ENCODE data around the gene C12orf57. TPM values are rescaled to one million over a fixed set of nuclear protein-coding genes. Genes with fewer than 3 reads are reported as not detected.

C12orf57 gene
- total RNA-seq, 5 donors from 2014 or later (not counting 1 experiment from before 2014, with no cell fraction given), result 256 to 466 (median 412) TPM

DNA sequence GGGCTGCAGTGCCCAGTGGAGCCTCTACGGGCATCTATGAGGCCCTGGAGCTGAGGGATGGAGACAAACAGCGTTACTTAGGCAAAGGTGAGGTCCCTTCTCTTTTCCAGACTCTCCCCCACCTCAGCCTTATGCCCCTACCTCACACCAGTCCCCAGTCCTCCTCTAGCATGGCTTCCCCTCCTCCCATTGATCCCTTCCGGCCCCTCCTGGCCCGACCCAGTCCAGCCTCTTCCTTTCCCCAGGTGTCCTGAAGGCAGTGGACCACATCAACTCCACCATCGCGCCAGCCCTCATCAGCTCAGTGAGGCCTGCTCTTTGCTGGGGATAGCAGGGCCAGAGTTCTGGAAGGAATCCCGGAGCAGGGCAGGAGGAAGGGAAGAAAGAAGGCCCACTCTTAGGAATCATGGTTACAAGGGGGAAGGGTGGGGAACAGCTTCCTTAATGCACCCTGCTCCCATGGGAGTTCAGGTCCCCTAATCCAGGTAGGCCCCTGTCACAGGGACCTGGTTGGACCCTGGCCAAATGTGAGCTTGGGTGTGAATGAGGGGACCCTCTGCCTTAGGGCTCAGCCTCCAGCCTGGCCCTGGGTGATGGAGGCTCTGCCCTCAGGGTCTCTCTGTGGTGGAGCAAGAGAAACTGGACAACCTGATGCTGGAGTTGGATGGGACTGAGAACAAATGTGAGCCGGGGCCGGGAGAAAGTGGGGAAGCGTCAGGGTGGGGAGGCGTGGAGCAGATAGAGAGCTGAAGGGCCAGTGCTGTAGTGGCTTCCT is 27.2 kb upstream of the C12orf57 start:
- ATAC-seq (replicated peaks in 1 of 4), result no peak
- no peaks in the 10 kb centered on the region for H3K27me3 ChIP-seq (replicated peaks in 1 of 2; ENCODE audit: control insufficient read depth in 2 of 2, extremely low read depth in 1 of 2, insufficient read depth in 2 of 2, low read length in 1 of 2)
- Mint-ChIP-seq H3K27me3 (no peaks in the 10 kb centered on the region), H3K36me3 (peaks cover 26% of the 10 kb centered on the region), H3K4me1 (peaks cover 32 to 44% (median 40%) of the 10 kb centered on the region in 3 donors), H3K27ac (peak overlapping the region; percentile 36 to 91), H3K9me3 (no peaks in the 10 kb centered on the region), H3K4me3 (peak overlapping the region in 2 of 3 donors; percentile 89 to 98)
- ChIA-PET CTCF (interaction anchor here in 1 of 2 donors (0.6 kb wide), 1 partner anchor 11 kb away, joined by 4 read pairs; no protein-coding TSS in a partner anchor), POLR2A (no interaction called here)
- no peak overlapping the region for H3K4me3 ChIP-seq (ENCODE audit: control insufficient read depth in 1 of 2, extremely low read depth in 1 of 2, low read length in 1 of 2)
- H3K9me3 ChIP-seq, result no peaks in the 10 kb centered on the region
- no peak for DNase-seq
- H3K36me3 ChIP-seq (ENCODE audit: control insufficient read depth in 2 of 2, extremely low read depth in 1 of 2, insufficient read depth in 1 of 2, low read length in 1 of 2), result peaks cover 0 to 23% of the 10 kb centered on the region in 2 donors
- no peak overlapping the region for H3K27ac ChIP-seq (ENCODE audit: low read length)
- WGBS (ENCODE audit: insufficient coverage), result 94% methylated on average over 6 of the region's 11 CpGs
- H3K4me1 ChIP-seq (ENCODE audit: control insufficient read depth in 1 of 2, extremely low read depth in 1 of 2, insufficient read depth in 2 of 2, low read length in 2 of 2), result peaks cover 4 to 28% of the 10 kb centered on the region in 2 experiments

DNA sequence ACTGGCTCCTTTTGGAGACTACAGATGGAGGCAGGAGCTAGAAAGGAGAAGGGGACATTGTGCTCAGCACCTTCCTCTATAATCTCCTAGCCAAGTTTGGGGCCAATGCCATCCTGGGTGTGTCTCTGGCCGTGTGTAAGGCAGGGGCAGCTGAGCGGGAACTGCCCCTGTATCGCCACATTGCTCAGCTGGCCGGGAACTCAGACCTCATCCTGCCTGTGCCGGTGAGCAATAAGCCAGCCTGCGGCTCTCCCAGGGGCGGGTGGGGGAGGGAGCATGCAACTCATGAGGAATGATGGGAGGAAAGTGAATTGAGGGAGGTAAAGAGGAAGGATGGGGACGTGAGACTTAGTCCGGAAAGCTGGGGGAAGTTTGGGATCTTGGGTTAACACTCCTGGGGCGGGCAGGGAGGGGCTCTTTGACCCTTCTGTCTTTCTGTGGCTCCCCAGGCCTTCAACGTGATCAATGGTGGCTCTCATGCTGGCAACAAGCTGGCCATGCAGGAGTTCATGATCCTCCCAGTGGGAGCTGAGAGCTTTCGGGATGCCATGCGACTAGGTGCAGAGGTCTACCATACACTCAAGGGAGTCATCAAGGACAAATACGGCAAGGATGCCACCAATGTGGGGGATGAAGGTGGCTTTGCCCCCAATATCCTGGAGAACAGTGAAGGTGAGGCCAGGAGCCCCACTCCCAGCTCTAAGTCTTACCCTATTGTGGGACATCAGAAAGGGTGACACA is 26.2 kb upstream of the C12orf57 start:
- 95% methylated on average over 8 of the region's 14 CpGs for WGBS (ENCODE audit: insufficient coverage)
- no peaks in the 10 kb centered on the region for H3K27me3 ChIP-seq (replicated peaks in 1 of 2; ENCODE audit: control insufficient read depth in 2 of 2, extremely low read depth in 1 of 2, insufficient read depth in 2 of 2, low read length in 1 of 2)
- POLR2A ChIA-PET, result no interaction called here
- Mint-ChIP-seq H3K27me3 (no peaks in the 10 kb centered on the region), H3K9me3 (no peaks in the 10 kb centered on the region), H3K4me1 (peaks cover 32 to 47% (median 37%) of the 10 kb centered on the region in 3 donors), H3K4me3 (no peak overlapping the region), H3K27ac (peak overlapping the region in 1 of 2 donors; percentile 55), H3K36me3 (peaks cover 30% of the 10 kb centered on the region)
- H3K27ac ChIP-seq (ENCODE audit: low read length), result no peak overlapping the region
- no peaks in the 10 kb centered on the region for H3K9me3 ChIP-seq
- CTCF ChIA-PET, result no interaction called here
- DNase-seq (no peak), ATAC-seq (replicated peaks in 1 of 4) (no peak)
- H3K4me3 ChIP-seq (ENCODE audit: control insufficient read depth in 1 of 2, extremely low read depth in 1 of 2, low read length in 1 of 2), result no peak overlapping the region
- peaks cover 4 to 28% of the 10 kb centered on the region in 2 experiments for H3K4me1 ChIP-seq (ENCODE audit: control insufficient read depth in 1 of 2, extremely low read depth in 1 of 2, insufficient read depth in 2 of 2, low read length in 2 of 2)
- peaks cover 0 to 31% of the 10 kb centered on the region in 2 donors for H3K36me3 ChIP-seq (ENCODE audit: control insufficient read depth in 2 of 2, extremely low read depth in 1 of 2, insufficient read depth in 1 of 2, low read length in 1 of 2)

DNA sequence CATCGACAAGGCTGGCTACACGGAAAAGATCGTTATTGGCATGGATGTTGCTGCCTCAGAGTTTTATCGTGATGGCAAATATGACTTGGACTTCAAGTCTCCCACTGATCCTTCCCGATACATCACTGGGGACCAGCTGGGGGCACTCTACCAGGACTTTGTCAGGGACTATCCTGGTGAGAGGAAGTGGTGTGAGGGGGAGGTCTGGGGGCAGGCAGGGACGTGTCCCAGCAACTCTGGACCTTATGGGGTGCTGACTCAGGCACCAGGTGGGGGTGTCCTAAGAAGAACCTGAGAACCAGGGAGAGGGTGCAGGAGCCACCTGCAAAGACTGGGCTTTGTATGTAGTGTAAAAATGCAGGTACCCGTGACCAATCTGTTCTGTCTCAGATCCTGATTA is 24.2 kb upstream of the C12orf57 start:
- Mint-ChIP-seq H3K27ac (no peak overlapping the region), H3K4me3 (no peak overlapping the region), H3K4me1 (peaks cover 24 to 42% (median 29%) of the 10 kb centered on the region in 3 donors), H3K36me3 (peaks cover 30% of the 10 kb centered on the region), H3K9me3 (no peaks in the 10 kb centered on the region), H3K27me3 (no peaks in the 10 kb centered on the region)
- ATAC-seq (replicated peaks in 1 of 4), result no peak
- no peak for DNase-seq
- ChIA-PET CTCF (interaction anchor here in 1 of 2 donors (0.9 kb wide), 1 partner anchor 15 kb away, joined by 3 read pairs; the partner anchor contains the start of gene LRRC23), POLR2A (no interaction called here)
- peaks cover 0 to 31% of the 10 kb centered on the region in 2 donors for H3K36me3 ChIP-seq (ENCODE audit: control insufficient read depth in 2 of 2, extremely low read depth in 1 of 2, insufficient read depth in 1 of 2, low read length in 1 of 2)
- 77% methylated on average over 7 of the region's 7 CpGs for WGBS (ENCODE audit: insufficient coverage)
- peaks cover 4 to 18% of the 10 kb centered on the region in 2 experiments for H3K4me1 ChIP-seq (ENCODE audit: control insufficient read depth in 1 of 2, extremely low read depth in 1 of 2, insufficient read depth in 2 of 2, low read length in 2 of 2)
- H3K27me3 ChIP-seq (replicated peaks in 1 of 2; ENCODE audit: control insufficient read depth in 2 of 2, extremely low read depth in 1 of 2, insufficient read depth in 2 of 2, low read length in 1 of 2), result no peaks in the 10 kb centered on the region
- no peak overlapping the region for H3K4me3 ChIP-seq (ENCODE audit: control insufficient read depth in 1 of 2, extremely low read depth in 1 of 2, low read length in 1 of 2)
- H3K9me3 ChIP-seq, result no peaks in the 10 kb centered on the region
- no peak overlapping the region for H3K27ac ChIP-seq (ENCODE audit: low read length)

- Mint-ChIP-seq H3K4me1 (peaks cover 17 to 36% (median 27%) of the 10 kb centered on the region in 3 donors), H3K9me3 (no peaks in the 10 kb centered on the region), H3K4me3 (no peak overlapping the region), H3K27me3 (no peaks in the 10 kb centered on the region), H3K36me3 (peaks cover 29% of the 10 kb centered on the region), H3K27ac (no peak overlapping the region)
- Histone ChIP-seq H3K27me3 (replicated peaks in 1 of 2; ENCODE audit: control insufficient read depth in 2 of 2, extremely low read depth in 1 of 2, insufficient read depth in 2 of 2, low read length in 1 of 2) (no peaks in the 10 kb centered on the region), H3K4me1 (ENCODE audit: control insufficient read depth in 1 of 2, extremely low read depth in 1 of 2, insufficient read depth in 2 of 2, low read length in 2 of 2) (peaks cover 0 to 10% of the 10 kb centered on the region in 2 experiments), H3K36me3 (ENCODE audit: control insufficient read depth in 2 of 2, extremely low read depth in 1 of 2, insufficient read depth in 1 of 2, low read length in 1 of 2) (peaks cover 0 to 28% of the 10 kb centered on the region in 2 donors), H3K9me3 (no peaks in the 10 kb centered on the region), H3K4me3 (ENCODE audit: control insufficient read depth in 1 of 2, extremely low read depth in 1 of 2, low read length in 1 of 2) (no peak overlapping the region), H3K27ac (ENCODE audit: low read length) (no peak overlapping the region)
- ChIA-PET CTCF (interaction anchor here (0.6 to 1.4 kb wide), 4 partner anchors 26 to 187 kb away, joined by 3 to 7 read pairs (median 3); no protein-coding TSS in a partner anchor), POLR2A (no interaction called here)
- DNase-seq (no peak), ATAC-seq (replicated peaks in 1 of 4) (no peak)
- 83% methylated on average over 6 of the region's 7 CpGs for WGBS (ENCODE audit: insufficient coverage)
These were observed 22.3 kb upstream of the C12orf57 start for GRCh38 chr12:6921539-6921938.

DNA sequence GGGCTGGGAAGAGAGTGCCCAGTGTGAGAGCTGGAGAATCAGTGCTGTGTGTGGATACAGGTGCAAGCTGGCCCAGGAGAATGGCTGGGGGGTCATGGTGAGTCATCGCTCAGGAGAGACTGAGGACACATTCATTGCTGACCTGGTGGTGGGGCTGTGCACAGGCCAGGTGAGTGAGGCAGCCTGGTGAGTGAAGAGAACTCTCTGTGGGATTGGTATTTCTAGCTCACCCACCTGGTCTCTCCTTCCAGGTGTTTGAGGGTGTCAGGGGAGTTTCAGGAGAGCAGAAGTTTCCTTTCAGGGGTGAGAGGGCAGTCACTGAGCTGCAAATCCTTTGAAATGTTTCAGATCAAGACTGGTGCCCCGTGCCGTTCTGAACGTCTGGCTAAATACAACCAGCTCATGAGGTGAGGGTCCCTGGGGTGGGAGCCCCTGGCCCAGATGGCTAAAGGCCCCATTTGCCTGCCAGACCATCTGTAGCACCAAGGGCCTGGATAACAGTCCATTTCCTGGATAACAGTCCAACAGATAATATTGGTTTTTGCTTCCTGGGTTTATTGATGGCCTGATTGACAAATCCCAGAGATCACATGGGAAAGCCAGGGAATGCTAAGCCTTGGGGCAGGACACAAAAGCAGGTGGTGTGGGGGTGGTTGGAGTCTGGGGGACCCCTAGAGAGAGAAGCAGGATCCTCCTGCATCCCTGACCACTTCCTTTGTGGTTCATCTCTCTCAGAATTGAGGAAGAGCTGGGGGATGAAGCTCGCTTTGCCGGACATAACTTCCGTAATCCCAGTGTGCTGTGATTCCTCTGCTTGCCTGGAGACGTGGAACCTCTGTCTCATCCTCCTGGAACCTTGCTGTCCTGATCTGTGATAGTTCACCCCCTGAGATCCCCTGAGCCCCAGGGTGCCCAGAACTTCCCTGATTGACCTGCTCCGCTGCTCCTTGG is 21.6 kb upstream of the C12orf57 start:
- DNase-seq (no peak), ATAC-seq (replicated peaks in 1 of 4) (no peak)
- Mint-ChIP-seq H3K4me3 (no peak overlapping the region), H3K27ac (no peak overlapping the region), H3K36me3 (peaks cover 23% of the 10 kb centered on the region), H3K27me3 (no peaks in the 10 kb centered on the region), H3K4me1 (peaks cover 18 to 38% (median 34%) of the 10 kb centered on the region in 3 donors), H3K9me3 (no peaks in the 10 kb centered on the region)
- ChIA-PET POLR2A (no interaction called here), CTCF (interaction anchor here (0.6 to 1.4 kb wide), 4 partner anchors 25 to 187 kb away, joined by 3 to 7 read pairs (median 4); partner anchors contain the start of gene C1RL (in 1 of the 2))
- Histone ChIP-seq H3K9me3 (no peaks in the 10 kb centered on the region), H3K27me3 (replicated peaks in 1 of 2; ENCODE audit: control insufficient read depth in 2 of 2, extremely low read depth in 1 of 2, insufficient read depth in 2 of 2, low read length in 1 of 2) (no peaks in the 10 kb centered on the region), H3K27ac (ENCODE audit: low read length) (no peak overlapping the region), H3K36me3 (ENCODE audit: control insufficient read depth in 2 of 2, extremely low read depth in 1 of 2, insufficient read depth in 1 of 2, low read length in 1 of 2) (peaks cover 0 to 22% of the 10 kb centered on the region in 2 donors), H3K4me3 (ENCODE audit: control insufficient read depth in 1 of 2, extremely low read depth in 1 of 2, low read length in 1 of 2) (no peak overlapping the region), H3K4me1 (ENCODE audit: control insufficient read depth in 1 of 2, extremely low read depth in 1 of 2, insufficient read depth in 2 of 2, low read length in 2 of 2) (peaks cover 2 to 17% of the 10 kb centered on the region in 2 experiments)
- 88% methylated on average over 9 of the region's 9 CpGs for WGBS (ENCODE audit: insufficient coverage)

Data from T-cell (primary cell).